Neural progenitor cell (in vitro differentiated cells): Measurements from ENCODE around the gene FEV. TPM values are rescaled to one million over a fixed set of nuclear protein-coding genes. Genes with fewer than 3 reads are reported as not detected.

ENCODE experiments used
- DNase-seq: peaks from one replicate; pipeline ENCODE4 v3.0.0-alpha.2; 2016; ENCODE audit warnings: low spot score
- H2AFZ ChIP-seq: fragments of 200-600 bp; sonication (generic); replicated peaks from 2 replicates; pipeline ENCODE4 v1.6.1; 2016; ENCODE audit warnings: antibody characterized with exemption
- H3F3A ChIP-seq: fragments of 200-600 bp; sonication (generic); 2 replicates; pipeline ENCODE4 v1.6.1; 2016; ENCODE audit warnings: antibody characterized with exemption, low read depth
- H3K27ac ChIP-seq: fragments of 200-600 bp; sonication (generic); 2 replicates; pipeline ENCODE4 v1.5.1; 2016; ENCODE audit warnings: mild to moderate bottlenecking
- H3K27me3 ChIP-seq: fragments of 200-600 bp; sonication (generic); 2 replicates; pipeline ENCODE4 v1.6.1; 2016; ENCODE audit warnings: mild to moderate bottlenecking, moderate library complexity
- H3K36me3 ChIP-seq: fragments of 200-600 bp; sonication (generic); 2 replicates; pipeline ENCODE4 v1.5.1; 2016
- H3K4me1 ChIP-seq: fragments of 200-600 bp; sonication (generic); 2 replicates; pipeline ENCODE4 v1.6.1; 2016; ENCODE audit warnings: mixed run types
- H3K4me2 ChIP-seq: fragments of 200-600 bp; sonication (generic); 2 replicates; pipeline ENCODE4 v1.6.1; 2016
- H3K4me3 ChIP-seq: fragments of 200-600 bp; sonication (generic); 2 replicates; pipeline ENCODE4 v1.5.1; 2016
- H3K79me2 ChIP-seq: fragments of 200-600 bp; sonication (generic); 2 replicates; pipeline ENCODE4 v1.6.1; 2016; ENCODE audit warnings: low read depth
- H3K9ac ChIP-seq: fragments of 200-600 bp; sonication (generic); 2 replicates; pipeline ENCODE4 v1.6.1; 2016
- H3K9me3 ChIP-seq: fragments of 200-600 bp; sonication (generic); 2 replicates; pipeline ENCODE4 v1.5.1; 2016; ENCODE audit warnings: low read depth
- H4K20me1 ChIP-seq: fragments of 200-600 bp; sonication (generic); 2 replicates; pipeline ENCODE4 v1.6.1; 2016; ENCODE audit warnings: low read depth
- H3K27ac Mint-ChIP-seq: 3 replicates; pipeline ENCODE4 v1.8.0; 2021; ENCODE audit warnings: mixed read lengths
- H3K27me3 Mint-ChIP-seq: 2 replicates; pipeline ENCODE4 v1.8.0; 2022; ENCODE audit warnings: low read depth, mild to moderate bottlenecking, inconsistent platforms, moderate library complexity, mixed read lengths; ENCODE audit not compliant: insufficient read depth
- H3K36me3 Mint-ChIP-seq: 3 replicates; pipeline ENCODE4 v1.8.0; 2021; ENCODE audit warnings: mixed read lengths
- H3K4me1 Mint-ChIP-seq: 3 replicates; pipeline ENCODE4 v1.8.0; 2021; ENCODE audit warnings: mixed read lengths
- H3K4me3 Mint-ChIP-seq: 3 replicates; pipeline ENCODE4 v1.8.0; 2021; ENCODE audit warnings: mild to moderate bottlenecking, moderate library complexity, mixed read lengths
- H3K9me3 Mint-ChIP-seq: 3 replicates; pipeline ENCODE4 v1.8.0; 2020; ENCODE audit warnings: mixed read lengths
- CTCF ChIP-seq: fragments of 200-600 bp; sonication (generic); IDR thresholded peaks from 2 replicates; pipeline ENCODE4 v1.5.1; 2017; ENCODE audit warnings: antibody characterized with exemption, mild to moderate bottlenecking
- EZH2 ChIP-seq: fragments of 200-600 bp; sonication (generic); IDR thresholded peaks from 2 replicates; pipeline ENCODE4 v1.6.1; 2017; ENCODE audit warnings: antibody characterized with exemption, mild to moderate bottlenecking, moderate library complexity
- EZH2phosphoT487 ChIP-seq: fragments of 200-600 bp; sonication (generic); IDR thresholded peaks from 2 replicates; pipeline ENCODE4 v1.6.1; 2017; ENCODE audit warnings: antibody characterized with exemption
- total RNA-seq: library from RNA; depleted of rRNA; stranded (reverse); fragments of >200 nt; gene quantifications from 2 replicates; pipeline ENCODE4 v1.2.3, GENCODE V29; 2015; ENCODE audit warnings: low replicate concordance

Gene FEV
- total RNA-seq, 1 donor from 2014 or later: not detected

DNA sequence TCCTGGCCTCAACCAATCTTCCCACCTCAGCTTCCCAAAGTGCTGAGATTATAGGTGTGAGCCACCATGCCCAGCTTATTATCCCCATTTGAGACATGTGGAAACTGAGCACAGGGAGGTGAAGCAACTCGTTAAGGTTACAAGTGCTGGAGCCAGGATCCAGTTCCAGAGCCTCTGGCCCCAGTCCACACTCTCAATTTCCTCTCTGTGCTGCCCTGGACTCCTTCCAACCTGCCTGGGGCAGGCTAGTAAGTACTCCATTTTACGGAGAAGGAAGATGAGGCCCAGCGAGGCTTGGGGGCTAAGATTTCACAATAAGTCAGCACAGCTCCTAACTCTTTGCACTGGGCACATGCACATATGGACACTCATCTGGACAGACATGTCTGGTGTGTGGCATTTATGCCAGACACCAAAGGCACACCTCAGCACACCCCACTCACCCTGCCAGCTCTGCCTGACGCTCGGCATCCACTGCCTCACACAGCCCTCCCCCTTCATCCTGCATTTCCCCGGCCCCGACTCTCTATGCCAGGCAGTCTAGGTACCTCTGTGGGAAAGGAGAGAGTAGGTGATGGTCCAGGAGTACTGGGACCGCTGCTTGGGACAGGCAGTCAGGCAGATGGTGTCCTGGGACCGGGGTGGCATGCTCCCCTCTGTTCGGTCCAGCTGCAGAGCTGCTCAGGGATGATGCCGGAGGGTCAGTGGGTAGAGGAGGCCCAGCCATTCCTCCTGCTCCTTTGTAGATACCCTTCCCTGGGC is 35.8 kb upstream of the FEV start:
- H3K9me3 ChIP-seq: no peaks in the 10 kb centered on the region
- no peak for DNase-seq
- no peak overlapping the region for H3K4me3 ChIP-seq
- Mint-ChIP-seq H3K4me1 (peaks cover 2% of the 10 kb centered on the region), H3K9me3 (no peaks in the 10 kb centered on the region), H3K27ac (no peak overlapping the region), H3K36me3 (no peaks in the 10 kb centered on the region), H3K4me3 (no peak overlapping the region), H3K27me3 (peaks cover 8% of the 10 kb centered on the region)
- H3K27me3 ChIP-seq: peaks cover 25% of the 10 kb centered on the region
- no peak overlapping the region for H2AFZ ChIP-seq
- H3F3A ChIP-seq: no peaks in the 10 kb centered on the region
- no peaks in the 10 kb centered on the region for H3K36me3 ChIP-seq
- no peak overlapping the region for H3K27ac ChIP-seq
- no peaks in the 10 kb centered on the region for H3K79me2 ChIP-seq
- no peaks in the 10 kb centered on the region for H4K20me1 ChIP-seq
- H3K9ac ChIP-seq: no peak overlapping the region
- TF ChIP-seq EZH2 (no peak), CTCF (no peak), EZH2phosphoT487 (no peak)
- H3K4me1 ChIP-seq: peaks cover 3% of the 10 kb centered on the region
- H3K4me2 ChIP-seq: no peak overlapping the region

- DNase-seq: no peak
- Histone ChIP-seq H3K4me2 (no peak overlapping the region), H3K9ac (no peak overlapping the region), H3K36me3 (no peaks in the 10 kb centered on the region), H3K27me3 (peaks cover 39% of the 10 kb centered on the region), H3K4me1 (peaks cover 3% of the 10 kb centered on the region), H3K4me3 (no peak overlapping the region), H3F3A (no peaks in the 10 kb centered on the region), H3K27ac (no peak overlapping the region), H3K9me3 (no peaks in the 10 kb centered on the region), H3K79me2 (no peaks in the 10 kb centered on the region), H4K20me1 (no peaks in the 10 kb centered on the region), H2AFZ (no peak overlapping the region)
- TF ChIP-seq CTCF: no peak
- no peak for TF ChIP-seq EZH2phosphoT487
- TF ChIP-seq EZH2: no peak
- Mint-ChIP-seq H3K9me3 (no peaks in the 10 kb centered on the region), H3K4me3 (no peak overlapping the region), H3K36me3 (no peaks in the 10 kb centered on the region), H3K27me3 (peaks cover 16% of the 10 kb centered on the region), H3K4me1 (peaks cover 2% of the 10 kb centered on the region), H3K27ac (no peak overlapping the region)
These were observed 34.5 kb upstream of the FEV start for GRCh38 chr2:219019436-219019835.

DNA sequence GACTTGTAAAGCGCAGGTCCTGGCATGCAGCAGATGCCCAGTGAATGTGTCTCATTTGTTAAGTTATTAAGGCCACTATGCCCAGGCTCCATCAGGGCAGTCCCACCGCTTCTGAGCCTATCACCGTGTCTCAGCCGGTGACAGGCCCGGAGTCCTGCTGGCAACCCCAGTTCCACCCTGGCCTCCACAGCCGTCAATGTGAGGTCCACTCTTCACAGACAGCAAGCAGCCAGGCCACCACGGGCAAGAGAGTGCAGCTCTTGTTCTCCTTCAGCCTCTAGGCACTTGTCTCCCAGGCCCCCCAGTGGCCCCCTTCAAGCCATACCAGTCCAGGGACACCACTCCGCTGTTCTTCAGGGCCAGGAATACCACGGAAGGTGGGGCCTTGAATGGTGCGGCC is 33.7 kb upstream of the FEV start:
- no peak overlapping the region for H3K4me3 ChIP-seq
- peaks cover 46% of the 10 kb centered on the region for H3K27me3 ChIP-seq
- H3K36me3 ChIP-seq: no peaks in the 10 kb centered on the region
- no peak overlapping the region for H3K9ac ChIP-seq
- TF ChIP-seq EZH2phosphoT487 (no peak), CTCF (no peak), EZH2 (no peak)
- H2AFZ ChIP-seq: no peak overlapping the region
- H3K27ac ChIP-seq: no peak overlapping the region
- no peaks in the 10 kb centered on the region for H4K20me1 ChIP-seq
- peaks cover 2% of the 10 kb centered on the region for H3K4me1 Mint-ChIP-seq
- DNase-seq: no peak
- no peak overlapping the region for H3K4me3 Mint-ChIP-seq
- H3K9me3 Mint-ChIP-seq: no peaks in the 10 kb centered on the region
- H3K4me1 ChIP-seq: no peaks in the 10 kb centered on the region
- H3K9me3 ChIP-seq: no peaks in the 10 kb centered on the region
- H3K27me3 Mint-ChIP-seq: peaks cover 16% of the 10 kb centered on the region
- no peak overlapping the region for H3K4me2 ChIP-seq
- H3K27ac Mint-ChIP-seq: no peak overlapping the region
- H3K36me3 Mint-ChIP-seq: no peaks in the 10 kb centered on the region
- H3F3A ChIP-seq: no peaks in the 10 kb centered on the region
- H3K79me2 ChIP-seq: no peaks in the 10 kb centered on the region
